GM18909 (cell line): ENCODE measurements around the gene PAK5.

Source experiments
- ATAC-seq: cut with Tn5 transposase; IDR thresholded peaks from one replicate; pipeline ENCODE4 v1.9.1; 2021; ENCODE audit warnings: mild to moderate bottlenecking; ENCODE audit not compliant: unreplicated experiment, poor library complexity

The PAK5 gene

DNA sequence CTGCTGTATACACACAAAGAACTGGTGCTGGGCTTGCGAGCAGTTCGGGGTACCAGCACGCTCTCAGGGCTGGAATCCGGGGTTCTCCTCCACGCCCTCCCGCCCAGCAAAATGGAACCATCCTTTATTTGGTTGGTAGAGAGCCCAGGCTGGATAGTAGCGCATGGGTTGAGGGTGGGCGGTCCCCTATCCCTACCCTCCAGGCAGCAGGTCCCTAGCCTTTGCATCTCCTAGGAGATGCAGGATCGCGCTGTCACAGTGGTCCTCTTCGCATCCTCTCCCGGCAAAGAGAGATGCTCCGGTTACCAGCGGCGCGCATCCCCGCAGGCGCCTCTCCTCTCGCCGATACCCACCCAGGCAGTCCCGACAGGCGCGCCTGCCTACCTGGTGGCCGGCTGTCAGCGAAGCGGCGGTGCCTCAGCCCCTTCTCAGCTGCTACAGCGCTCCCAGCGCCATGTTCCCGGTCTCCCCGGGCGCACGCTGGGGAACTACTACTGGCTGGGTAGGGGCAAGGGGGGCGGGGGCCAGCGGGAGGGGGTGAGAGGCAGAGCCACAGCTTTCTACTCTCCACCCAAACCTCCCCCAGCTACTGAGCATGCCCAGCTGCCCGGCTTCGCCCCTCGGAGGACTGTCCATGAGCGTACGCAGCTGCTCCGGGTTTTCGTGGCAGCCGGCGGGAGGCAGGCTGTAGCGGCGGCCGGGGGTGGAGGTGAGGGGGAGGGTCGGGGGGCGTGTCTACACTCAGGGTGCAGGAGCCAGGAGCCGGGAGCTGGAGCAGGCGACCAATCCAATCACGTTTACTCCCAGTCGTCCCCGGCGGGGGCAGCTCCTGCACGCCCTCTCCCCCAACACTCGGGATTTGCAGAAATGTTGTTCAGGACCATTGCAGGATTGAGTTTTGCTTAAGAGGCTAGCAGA lies at the start of gene PAK5:
TSS of gene PAK5 (minus strand) at position 699 of the 918 bp plus-strand sequence. CDS start 194,748 bp downstream, outside the sequence.
- no peak for ATAC-seq

GRCh38 chr20:9887706-9888105 lies 48.8 kb upstream of the PAK5 start:
- no peak for ATAC-seq

DNA sequence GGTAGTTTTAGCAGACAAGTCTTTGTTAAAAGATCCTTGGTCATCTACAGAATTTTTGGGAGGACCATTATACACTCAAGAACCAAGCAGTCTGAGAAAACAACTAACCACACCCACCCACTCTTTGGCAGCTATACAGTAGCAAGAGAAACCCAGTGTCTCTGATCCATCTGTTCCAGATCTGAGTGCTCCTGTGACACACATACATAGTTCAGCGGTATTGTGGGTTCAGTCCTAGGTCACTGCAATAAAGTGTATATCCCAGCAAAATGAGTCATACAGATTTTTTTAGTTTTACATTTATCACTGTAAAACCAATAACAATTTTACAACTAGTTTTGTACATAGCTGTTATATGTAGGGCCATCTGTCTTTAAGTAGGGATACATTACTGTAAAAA lies 47.4 kb upstream of the PAK5 start:
- no peak for ATAC-seq

DNA sequence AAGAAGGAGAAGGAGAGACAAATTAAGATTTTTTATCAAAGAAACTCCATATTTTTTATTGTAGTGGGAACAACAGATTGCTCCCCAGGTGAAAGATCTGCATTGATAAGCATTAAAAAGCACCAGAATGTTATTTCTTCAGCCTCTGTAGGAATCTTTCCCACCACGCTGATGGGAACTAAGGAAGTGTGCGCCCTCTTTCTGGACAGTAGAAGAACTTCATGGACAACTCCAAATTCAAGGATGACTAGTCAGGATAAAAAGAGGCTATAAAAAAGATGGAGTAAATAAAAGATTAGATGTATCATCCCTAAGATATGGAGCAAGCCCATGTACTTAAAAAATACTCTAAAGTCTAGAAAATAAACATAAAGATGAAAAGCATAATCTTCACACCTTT lies 45.8 kb upstream of the PAK5 start:
- ATAC-seq: no peak

DNA sequence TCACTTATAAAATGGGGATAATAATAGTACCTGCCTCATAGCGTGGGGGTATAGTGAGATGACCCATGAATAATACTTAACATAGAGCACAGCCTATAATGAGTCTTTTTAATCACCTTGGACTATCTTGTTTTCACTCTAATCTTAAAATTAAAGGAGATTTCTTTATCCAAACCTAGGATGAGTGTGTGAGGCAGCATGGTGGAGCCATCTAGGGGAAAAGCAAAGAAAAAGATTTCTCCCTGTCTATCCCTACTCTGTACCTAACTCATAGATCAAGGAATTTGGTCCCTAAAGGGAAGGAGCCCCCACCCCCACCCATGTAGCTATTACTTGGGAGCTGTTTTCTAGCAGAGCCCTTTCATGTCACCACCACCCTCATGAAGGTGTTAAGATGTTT lies 45.2 kb upstream of the PAK5 start:
- ATAC-seq: no peak

GRCh38 chr20:9877932-9878495 lies 39.1 kb upstream of the PAK5 start:
- no peak for ATAC-seq

DNA sequence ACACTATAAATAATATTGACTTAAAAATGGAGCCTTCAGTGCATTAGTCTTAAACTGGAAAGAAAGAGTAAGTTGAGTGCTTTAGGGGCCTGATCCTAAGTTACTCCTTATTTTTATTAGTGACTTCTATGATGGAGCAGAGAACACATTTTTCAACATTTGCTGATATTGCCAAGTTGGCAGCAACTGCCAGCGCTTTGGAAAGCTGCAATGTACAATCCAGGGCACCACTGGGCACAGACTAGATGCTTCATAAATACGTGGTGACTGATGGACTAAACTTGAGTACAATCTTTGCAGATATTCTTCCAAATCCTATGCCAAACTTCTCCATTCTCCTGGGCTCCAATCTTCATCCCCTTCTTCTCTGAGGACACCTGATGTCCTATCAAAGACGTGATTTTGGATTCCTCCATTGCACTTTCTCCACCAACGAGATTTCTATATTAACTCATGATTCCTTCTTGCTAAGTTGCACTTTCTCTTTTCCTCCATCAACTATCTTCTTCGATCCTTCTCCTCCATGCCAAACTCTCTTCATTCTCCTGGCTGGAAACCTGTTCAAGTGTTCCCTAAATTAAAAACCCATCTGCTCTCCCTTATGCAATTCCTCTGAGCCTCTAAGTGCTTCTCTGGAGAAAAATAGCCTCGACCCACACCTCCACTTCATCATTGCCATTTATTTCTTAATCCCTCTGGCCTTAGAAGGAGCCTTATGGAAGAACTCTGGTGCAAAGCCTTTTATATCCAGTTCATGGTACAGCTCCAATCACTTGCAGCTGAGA lies 28.5 kb upstream of the PAK5 start:
- ATAC-seq: no peak

DNA sequence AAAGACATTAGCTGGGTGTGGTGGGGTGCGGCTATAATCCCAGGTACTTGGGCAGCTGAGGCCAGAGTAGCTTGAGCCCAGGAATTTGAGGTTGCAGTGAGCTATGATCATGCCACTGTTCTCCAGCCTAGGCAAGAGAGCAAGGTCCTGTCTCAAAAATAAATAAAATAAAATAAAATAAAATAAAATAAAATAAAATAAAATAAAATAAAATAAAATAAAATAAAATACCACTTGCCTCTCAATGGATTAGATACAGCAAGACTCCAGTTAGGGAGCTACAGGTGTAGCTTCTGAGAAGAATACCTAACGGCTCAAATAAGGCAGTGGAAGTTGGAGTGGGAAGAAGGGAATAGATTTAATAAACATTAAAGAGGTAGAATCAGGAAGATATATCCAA lies 13.7 kb upstream of the PAK5 start:
- ATAC-seq: no peak

- ATAC-seq: no peak
Measured at GRCh38 chr20:9839626-9840025, 750 bp upstream of the PAK5 start.

DNA sequence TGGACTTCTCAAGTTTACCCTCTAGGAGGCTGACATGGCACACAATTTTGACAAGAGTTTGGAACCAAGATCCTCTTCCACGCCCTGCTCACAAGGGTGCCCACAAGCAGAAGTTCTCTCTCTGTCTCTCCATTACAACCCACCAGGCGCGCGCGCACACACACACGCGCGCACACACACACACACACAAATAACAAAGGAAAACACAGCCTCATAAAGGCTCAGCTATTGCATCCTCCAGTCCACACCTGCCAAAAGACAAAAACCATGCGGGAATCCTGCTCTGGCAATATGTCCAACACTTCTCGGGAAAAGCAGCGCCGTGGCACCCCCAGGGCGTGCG lies 870 bp downstream of the PAK5 start:
- ATAC-seq: no peak

GRCh38 chr20:9837634-9838033 lies 1.2 kb downstream of the PAK5 start:
- ATAC-seq: no peak

DNA sequence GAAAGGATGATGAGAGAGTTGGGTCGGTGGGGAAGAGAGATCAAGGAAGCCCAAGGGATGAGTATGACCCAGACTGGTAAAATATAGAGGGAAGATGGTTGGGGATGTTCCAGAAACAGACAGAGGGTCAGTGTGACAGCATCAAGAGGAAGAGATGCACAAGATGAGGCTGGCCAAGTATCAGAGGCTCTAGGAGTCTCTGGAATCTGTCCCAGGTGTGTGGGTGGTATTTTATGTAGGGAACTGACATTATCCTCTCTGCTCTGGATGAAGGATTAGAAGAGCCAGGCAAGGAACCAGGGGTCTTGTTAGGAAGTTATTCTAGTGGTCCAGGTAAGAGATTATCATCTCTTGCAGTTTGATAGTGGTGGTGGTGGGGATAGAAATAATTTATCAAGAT lies 3.6 kb downstream of the PAK5 start:
- ATAC-seq: no peak

- ATAC-seq: no peak
Measured at GRCh38 chr20:9831032-9831431, 7.8 kb downstream of the PAK5 start.

- no peak for ATAC-seq
Measured at GRCh38 chr20:9829835-9830234, 9.0 kb downstream of the PAK5 start.

GRCh38 chr20:9817654-9818053 lies 21.2 kb downstream of the PAK5 start:
- ATAC-seq: no peak

- no peak for ATAC-seq
Measured at GRCh38 chr20:9815632-9816031, 23.2 kb downstream of the PAK5 start.

GRCh38 chr20:9810738-9811137 lies 28.1 kb downstream of the PAK5 start:
- ATAC-seq: no peak

- no peak for ATAC-seq
Measured at GRCh38 chr20:9809271-9809670, 29.6 kb downstream of the PAK5 start.

- no peak for ATAC-seq
Measured at GRCh38 chr20:9808166-9808565, 30.7 kb downstream of the PAK5 start.

DNA sequence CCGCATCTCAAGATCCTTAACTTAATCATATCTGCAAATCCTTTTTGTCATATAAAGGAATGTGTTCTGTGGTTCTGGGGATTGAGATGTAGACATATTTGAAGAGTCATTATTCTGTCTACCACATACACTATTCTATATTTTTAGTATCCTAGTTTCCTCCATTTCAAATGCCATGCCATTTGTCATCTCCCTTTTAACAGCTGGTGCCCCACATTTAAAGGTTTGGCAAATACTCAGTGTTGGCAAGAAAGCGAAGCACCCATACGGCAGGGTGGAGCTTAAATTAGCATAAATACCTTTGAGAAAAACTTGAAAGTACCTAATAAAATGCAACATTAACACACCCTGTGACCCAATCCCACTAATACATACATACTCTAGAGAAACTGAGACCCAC lies 31.7 kb downstream of the PAK5 start:
- ATAC-seq: no peak

DNA sequence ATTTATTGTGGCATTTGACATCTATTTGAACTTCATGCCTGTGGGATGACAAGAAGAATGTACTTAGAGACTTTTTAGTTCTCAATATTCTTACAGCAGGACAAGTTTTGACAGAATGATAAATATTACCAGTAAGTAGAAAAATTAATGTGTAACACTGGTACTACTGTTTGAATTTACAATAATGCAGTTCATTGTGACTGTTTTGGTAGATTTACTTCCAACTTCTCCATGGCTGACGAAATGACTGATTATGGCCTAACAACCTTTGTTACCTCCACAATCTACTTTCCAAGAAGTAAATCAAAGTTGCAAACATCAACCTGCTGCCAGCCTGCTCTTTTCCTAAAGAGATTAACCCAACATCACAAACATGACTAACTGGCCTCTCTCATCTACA lies 38.5 kb downstream of the PAK5 start:
- ATAC-seq: no peak
